Measurements from ENCODE around the gene ARL15. TPM values are rescaled to one million over a fixed set of nuclear protein-coding genes. Genes with fewer than 3 reads are reported as not detected.

ARL15 gene
- total RNA-seq, 4 donors from 2014 or later: 10.6 to 24.0 (median 18.9) TPM

DNA sequence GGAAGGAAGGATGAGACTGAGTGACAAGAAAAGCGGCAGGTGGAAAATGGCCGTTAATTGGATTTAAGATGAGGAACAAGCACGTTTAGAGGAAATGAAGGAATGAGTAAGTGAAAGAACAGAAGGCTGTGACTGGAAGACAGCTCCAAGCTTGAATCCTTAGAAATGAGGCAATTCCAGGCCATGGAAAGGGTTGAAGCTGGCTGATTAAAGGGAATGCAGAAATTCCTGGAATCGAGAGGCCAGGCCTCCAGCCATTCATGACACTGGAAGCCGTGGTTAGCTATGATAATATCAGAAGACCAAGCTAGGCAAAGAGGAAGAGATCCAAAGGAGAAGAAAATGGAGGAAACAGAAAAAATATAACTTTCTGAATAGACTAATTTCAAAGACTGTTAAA, 84.2 kb downstream of the ARL15 start:
- H3K9me3 ChIP-seq: no peaks in the 10 kb centered on the region
- H3K4me1 ChIP-seq: peaks cover 0 to 23% (median 0%) of the 10 kb centered on the region in 3 donors
- WGBS, 2 donors (ENCODE audit: low coverage in 1 of 2): 73 to 81% methylated on average over 5 of the region's 5 CpGs
- H3K4me3 ChIP-seq: no peak overlapping the region
- TF ChIP-seq POLR2A (IDR thresholded peaks at IDR 0.05) (no peak), POLR2AphosphoS5 (IDR thresholded peaks at IDR 0.05) (no peak), CTCF (IDR thresholded peaks at IDR 0.05) (no peak), EP300 (IDR thresholded peaks at IDR 0.05) (no peak)
- H3K27me3 ChIP-seq: no peaks in the 10 kb centered on the region
- no peak for ATAC-seq
- H3K27ac ChIP-seq: no peak overlapping the region
- H3K36me3 ChIP-seq: no peaks in the 10 kb centered on the region

- H3K27me3 ChIP-seq: no peaks in the 10 kb centered on the region
- no peaks in the 10 kb centered on the region for H3K36me3 ChIP-seq
- no peak overlapping the region for H3K27ac ChIP-seq
- no peaks in the 10 kb centered on the region for H3K9me3 ChIP-seq
- H3K4me1 ChIP-seq: peaks cover 0 to 22% (median 0%) of the 10 kb centered on the region in 3 donors
- 68 to 88% methylated on average over 7 to 10 of the region's 10 CpGs for WGBS, 2 donors (ENCODE audit: low coverage in 1 of 2)
- TF ChIP-seq EP300 (IDR thresholded peaks at IDR 0.05) (no peak), CTCF (IDR thresholded peaks at IDR 0.05) (no peak), POLR2AphosphoS5 (IDR thresholded peaks at IDR 0.05) (no peak), POLR2A (IDR thresholded peaks at IDR 0.05) (no peak)
- H3K4me3 ChIP-seq: no peak overlapping the region
- no peak for ATAC-seq
These were observed 86.1 kb downstream of the ARL15 start for GRCh38 chr5:54224103-54224826.

GRCh38 chr5:54222336-54222735, 88.0 kb downstream of the ARL15 start:
- peaks cover 0 to 18% (median 0%) of the 10 kb centered on the region in 3 donors for H3K4me1 ChIP-seq
- no peak for ATAC-seq
- H3K27me3 ChIP-seq: no peaks in the 10 kb centered on the region
- no peaks in the 10 kb centered on the region for H3K36me3 ChIP-seq
- no peaks in the 10 kb centered on the region for H3K9me3 ChIP-seq
- no peak overlapping the region for H3K27ac ChIP-seq
- 45 to 79% methylated on average over 4 of the region's 4 CpGs for WGBS, 2 donors (ENCODE audit: low coverage in 1 of 2)
- TF ChIP-seq EP300 (IDR thresholded peaks at IDR 0.05): no peak
- TF ChIP-seq POLR2A (IDR thresholded peaks at IDR 0.05): no peak
- no peak for TF ChIP-seq CTCF (IDR thresholded peaks at IDR 0.05)
- no peak for TF ChIP-seq POLR2AphosphoS5 (IDR thresholded peaks at IDR 0.05)
- H3K4me3 ChIP-seq: no peak overlapping the region

- Histone ChIP-seq H3K27ac (no peak overlapping the region), H3K4me3 (no peak overlapping the region), H3K9me3 (no peaks in the 10 kb centered on the region), H3K27me3 (no peaks in the 10 kb centered on the region), H3K36me3 (no peaks in the 10 kb centered on the region), H3K4me1 (peaks cover 0 to 18% (median 0%) of the 10 kb centered on the region in 3 donors)
- no peak for ATAC-seq
- WGBS, 2 donors (ENCODE audit: low coverage in 1 of 2): 71 to 89% methylated on average over 1 of the region's 1 CpG
- TF ChIP-seq POLR2A (IDR thresholded peaks at IDR 0.05) (no peak), CTCF (IDR thresholded peaks at IDR 0.05) (no peak), EP300 (IDR thresholded peaks at IDR 0.05) (no peak), POLR2AphosphoS5 (IDR thresholded peaks at IDR 0.05) (no peak)
These were observed 89.2 kb downstream of the ARL15 start for GRCh38 chr5:54221135-54221534.
